HG03439 (cell line): ENCODE data around the gene BRD4.

Experiments
- ATAC-seq: cut with Tn5 transposase; IDR thresholded peaks from one replicate; pipeline ENCODE4 v1.9.1; 2021; ENCODE audit warnings: mild to moderate bottlenecking, moderate library complexity; ENCODE audit not compliant: unreplicated experiment

BRD4 gene

GRCh38 chr19:15291548-15292021 is 40.8 kb downstream of the BRD4 start:
- ATAC-seq = no peak

GRCh38 chr19:15291089-15291488 is 41.2 kb downstream of the BRD4 start:
- ATAC-seq = no peak

GRCh38 chr19:15290166-15290565 is 42.2 kb downstream of the BRD4 start:
- ATAC-seq = no peak

GRCh38 chr19:15289673-15290072 is 42.7 kb downstream of the BRD4 start:
- no peak for ATAC-seq

- ATAC-seq = no peak
These were observed 44.0 kb downstream of the BRD4 start for GRCh38 chr19:15288146-15288963.

- no peak for ATAC-seq
These were observed 44.8 kb downstream of the BRD4 start for GRCh38 chr19:15287496-15287895.

- ATAC-seq = no peak
These were observed 45.5 kb downstream of the BRD4 start for GRCh38 chr19:15286688-15287365.

GRCh38 chr19:15285896-15286591 is 46.3 kb downstream of the BRD4 start:
- no peak for ATAC-seq

- no peak for ATAC-seq
These were observed 47.4 kb downstream of the BRD4 start for GRCh38 chr19:15284896-15285295.

- no peak for ATAC-seq
These were observed 48.2 kb downstream of the BRD4 start for GRCh38 chr19:15284091-15284490.

- ATAC-seq = no peak
These were observed 49.0 kb downstream of the BRD4 start for GRCh38 chr19:15283141-15283883.

GRCh38 chr19:15282311-15282705 is 50.0 kb downstream of the BRD4 start:
- ATAC-seq = no peak

- no peak for ATAC-seq
These were observed 51.2 kb downstream of the BRD4 start for GRCh38 chr19:15280915-15281683.

- no peak for ATAC-seq
These were observed 52.2 kb downstream of the BRD4 start for GRCh38 chr19:15280048-15280725.

- ATAC-seq = no peak
These were observed 52.9 kb downstream of the BRD4 start for GRCh38 chr19:15279326-15279904.

GRCh38 chr19:15276620-15277215 is 55.6 kb downstream of the BRD4 start:
- ATAC-seq = no peak

- no peak for ATAC-seq
These were observed 57.9 kb downstream of the BRD4 start for GRCh38 chr19:15274477-15274876.

- no peak for ATAC-seq
These were observed 62.5 kb downstream of the BRD4 start for GRCh38 chr19:15269806-15270205.

- ATAC-seq = no peak
These were observed 63.4 kb downstream of the BRD4 start for GRCh38 chr19:15268928-15269253.
